NOMO-1 (cell line): ENCODE data around the gene LHX6.

Experiments used
- DNase-seq, 2 experiments: peaks; one replicate each; lab custom pipeline; 2025; ENCODE audit not compliant: unreplicated experiment in 2 of 2; lab: John Stamatoyannopoulos, UW

The LHX6 gene

GRCh38 chr9:122158202-122158601 lies 70.6 kb downstream of the LHX6 start:
- DNase-seq: peak in 1 of 2 experiments; percentile 31

GRCh38 chr9:122155796-122156195 lies 73.0 kb downstream of the LHX6 start:
- no peak for DNase-seq
